ENCODE data around the gene ZNF467.

DNA sequence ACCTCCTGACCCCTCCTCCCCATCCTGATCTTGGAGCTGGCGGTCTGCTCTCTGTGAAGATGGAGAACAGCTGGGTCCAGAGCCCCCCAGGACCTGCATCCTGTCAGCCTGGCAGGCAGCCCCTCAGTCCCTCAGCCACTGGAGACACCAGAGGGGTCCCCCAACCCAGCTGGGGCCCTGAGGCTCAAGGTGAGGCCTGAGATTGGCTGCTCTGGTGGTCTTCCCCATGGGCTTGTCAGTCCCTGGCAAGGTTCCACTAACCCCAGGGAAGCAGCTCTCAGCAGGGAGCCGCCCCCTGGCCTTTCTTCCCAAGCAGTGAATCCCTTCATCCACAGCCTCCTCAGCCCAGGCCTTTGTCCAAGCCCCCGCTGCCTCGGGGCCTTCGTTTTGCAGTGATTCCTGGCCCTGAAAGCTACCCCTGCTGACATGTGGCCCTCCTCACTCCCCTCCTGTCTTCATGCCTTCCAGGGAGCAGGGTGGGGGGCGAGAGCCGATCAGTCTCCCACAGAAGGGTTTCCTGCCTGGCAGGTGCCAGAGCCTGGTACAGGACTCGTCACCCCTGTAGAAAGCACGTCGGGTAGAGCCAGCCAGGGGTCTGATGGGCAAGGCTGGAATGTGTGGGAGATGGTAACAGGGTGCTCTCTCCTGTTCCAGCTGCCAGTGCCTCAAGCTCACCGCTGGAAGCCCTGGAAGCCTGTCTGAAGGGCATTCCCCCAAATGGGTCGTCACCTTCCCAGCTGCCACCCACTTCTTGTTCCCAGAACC is 48.5 kb downstream of the ZNF467 start:
- TF ChIP-seq, protein P1, sequence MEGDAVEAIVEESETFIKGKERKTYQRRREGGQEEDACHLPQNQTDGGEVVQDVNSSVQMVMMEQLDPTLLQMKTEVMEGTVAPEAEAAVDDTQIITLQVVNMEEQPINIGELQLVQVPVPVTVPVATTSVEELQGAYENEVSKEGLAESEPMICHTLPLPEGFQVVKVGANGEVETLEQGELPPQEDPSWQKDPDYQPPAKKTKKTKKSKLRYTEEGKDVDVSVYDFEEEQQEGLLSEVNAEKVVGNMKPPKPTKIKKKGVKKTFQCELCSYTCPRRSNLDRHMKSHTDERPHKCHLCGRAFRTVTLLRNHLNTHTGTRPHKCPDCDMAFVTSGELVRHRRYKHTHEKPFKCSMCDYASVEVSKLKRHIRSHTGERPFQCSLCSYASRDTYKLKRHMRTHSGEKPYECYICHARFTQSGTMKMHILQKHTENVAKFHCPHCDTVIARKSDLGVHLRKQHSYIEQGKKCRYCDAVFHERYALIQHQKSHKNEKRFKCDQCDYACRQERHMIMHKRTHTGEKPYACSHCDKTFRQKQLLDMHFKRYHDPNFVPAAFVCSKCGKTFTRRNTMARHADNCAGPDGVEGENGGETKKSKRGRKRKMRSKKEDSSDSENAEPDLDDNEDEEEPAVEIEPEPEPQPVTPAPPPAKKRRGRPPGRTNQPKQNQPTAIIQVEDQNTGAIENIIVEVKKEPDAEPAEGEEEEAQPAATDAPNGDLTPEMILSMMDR (IDR thresholded peaks at IDR 0.05), result no peak
- TF ChIP-seq EP300 (IDR thresholded peaks at IDR 0.05), result no peak
